Sigmoid colon (tissue), 7 donors: ENCODE data around the gene RGS9. TPM values are rescaled to one million over a fixed set of nuclear protein-coding genes. Genes with fewer than 3 reads are reported as not detected.

ENCODE experiments used
- DNase-seq: peaks from one replicate; pipeline ENCODE4 v3.0.0-alpha.2; 2019
- H3K27ac ChIP-seq, 4 donors: fragments of 200-600 bp; sonication (generic); one replicate each; pipeline ENCODE4 v1.5.1; 2016 to 2019; ENCODE audit warnings: mild to moderate bottlenecking in 1 of 4
- H3K27me3 ChIP-seq, 3 donors: fragments of 200-600 bp; sonication (generic); one replicate each; pipeline ENCODE4 v1.5.1; 2019; ENCODE audit warnings: mild to moderate bottlenecking in 1 of 3
- H3K36me3 ChIP-seq, 4 donors: fragments of 200-600 bp; sonication (generic); one replicate each; pipeline ENCODE4 v1.5.1; 2016 to 2019
- H3K4me1 ChIP-seq, 4 donors: fragments of 200-600 bp; sonication (generic); one replicate each; pipeline ENCODE4 v1.5.1; 2017 to 2019
- H3K4me3 ChIP-seq, 4 donors: fragments of 200-600 bp; sonication (generic); one replicate each; pipeline ENCODE4 v1.5.1; 2017 to 2019; ENCODE audit warnings: mild to moderate bottlenecking in 2 of 4, moderate library complexity in 1 of 4
- H3K9me3 ChIP-seq, 4 donors: fragments of 200-600 bp in 3 of 4; sonication (generic) in 3 of 4; one replicate each; pipeline versions ENCODE4 v1.5.1 to v1.6.1; 2013 to 2019
- EP300 ChIP-seq, 4 donors: sonication (generic); formaldehyde crosslinking; IDR thresholded peaks; one replicate each; pipeline ENCODE4 v1.6.1; 2017; ENCODE audit warnings: antibody characterized with exemption in 4 of 4
- POLR2A ChIP-seq, 2 donors: fragments of 450-650 bp; IDR thresholded peaks; one replicate each; pipeline ENCODE4 v1.6.1; 2016; ENCODE audit warnings: antibody characterized with exemption in 2 of 2, mild to moderate bottlenecking in 2 of 2, moderate library complexity in 2 of 2
- POLR2AphosphoS5 ChIP-seq, 4 donors: sonication (generic); formaldehyde crosslinking; IDR thresholded peaks; one replicate each; pipeline ENCODE4 v1.6.1; 2017; ENCODE audit warnings: antibody characterized with exemption in 4 of 4
- WGBS, 2 donors: extraction: QIAGEN DNeasy Blood & Tissue Kit; methylation state at CpG; one replicate each; pipeline ENCODE4 v1.1.7; 2013; 5-methylcytosine and 5-hydroxymethylcytosine counted together
- intact Hi-C: fragments of 100-400 bp; cut with DNase I; formaldehyde crosslinking; loops from one replicate; pipeline ENCODE4 v1.15.1; 2023
- polyA plus RNA-seq, 3 donors: library from polyadenylated mRNA; stranded (reverse); fragments of 200-250 nt; gene quantifications; one replicate each; pipeline ENCODE4 v1.2.3, GENCODE V29; 2013
- total RNA-seq, 4 donors: library from RNA; depleted of rRNA; stranded (reverse); fragments of >200 nt; gene quantifications; one replicate each; pipeline ENCODE4 v1.1.0, GENCODE V29; 2016
- TF ChIP-seq, protein P1 (sequence below), 4 experiments: fragments of 450-650 bp in 3 of 4; fragments of 200-600 bp in 1 of 4; IDR thresholded peaks; one replicate each; pipeline ENCODE4 v1.5.1; 2016 to 2019; ENCODE audit warnings: antibody characterized with exemption in 4 of 4, mild to moderate bottlenecking in 3 of 4, moderate library complexity in 2 of 4
- donor health status: healthy with polysubstance abuse.
- donor health status: Bipolar disorder and iron deficiency.
- donor health status: healthy.

Gene RGS9
- total and polyA plus RNA-seq, 7 donors, result 5.0 to 30.5 (median 16.9) TPM

DNA sequence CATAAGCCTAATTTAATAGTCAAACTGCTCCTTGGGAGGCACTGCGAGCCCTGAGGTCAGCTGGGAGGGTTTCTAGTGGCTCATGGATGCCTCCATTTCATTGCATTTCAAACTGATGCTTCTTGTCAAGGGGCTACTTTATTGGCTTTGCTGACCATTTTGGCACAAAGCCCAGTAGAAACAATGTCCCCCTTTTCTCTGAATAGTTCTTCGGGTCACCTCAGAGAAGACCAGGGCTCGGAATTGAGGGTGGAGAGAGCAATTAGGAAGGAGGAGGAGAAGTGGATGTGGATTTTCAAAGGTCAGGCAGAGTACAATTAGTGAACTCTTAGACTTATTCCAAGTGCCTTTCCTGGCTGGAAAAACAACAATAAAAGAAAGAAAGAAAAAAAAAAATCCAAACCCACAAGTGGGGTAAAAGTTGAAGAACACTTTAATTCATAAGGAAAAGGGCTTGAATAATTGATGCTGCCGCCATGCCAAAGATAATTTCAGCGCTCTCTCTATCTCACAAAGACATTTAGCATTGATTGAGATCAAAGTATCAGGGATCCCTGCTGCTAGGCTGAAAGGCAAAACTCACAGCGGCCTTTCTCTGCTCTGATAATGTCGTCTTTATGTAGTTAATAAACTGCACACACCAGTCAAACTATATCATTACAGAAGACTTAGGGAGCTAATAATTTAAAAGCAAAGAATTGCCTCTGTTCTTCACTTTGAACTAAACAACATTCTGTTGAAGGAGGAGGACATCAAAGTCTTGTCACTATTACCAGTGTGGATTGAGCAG lies 122.7 kb downstream of the RGS9 start:
- TF ChIP-seq, protein P1, sequence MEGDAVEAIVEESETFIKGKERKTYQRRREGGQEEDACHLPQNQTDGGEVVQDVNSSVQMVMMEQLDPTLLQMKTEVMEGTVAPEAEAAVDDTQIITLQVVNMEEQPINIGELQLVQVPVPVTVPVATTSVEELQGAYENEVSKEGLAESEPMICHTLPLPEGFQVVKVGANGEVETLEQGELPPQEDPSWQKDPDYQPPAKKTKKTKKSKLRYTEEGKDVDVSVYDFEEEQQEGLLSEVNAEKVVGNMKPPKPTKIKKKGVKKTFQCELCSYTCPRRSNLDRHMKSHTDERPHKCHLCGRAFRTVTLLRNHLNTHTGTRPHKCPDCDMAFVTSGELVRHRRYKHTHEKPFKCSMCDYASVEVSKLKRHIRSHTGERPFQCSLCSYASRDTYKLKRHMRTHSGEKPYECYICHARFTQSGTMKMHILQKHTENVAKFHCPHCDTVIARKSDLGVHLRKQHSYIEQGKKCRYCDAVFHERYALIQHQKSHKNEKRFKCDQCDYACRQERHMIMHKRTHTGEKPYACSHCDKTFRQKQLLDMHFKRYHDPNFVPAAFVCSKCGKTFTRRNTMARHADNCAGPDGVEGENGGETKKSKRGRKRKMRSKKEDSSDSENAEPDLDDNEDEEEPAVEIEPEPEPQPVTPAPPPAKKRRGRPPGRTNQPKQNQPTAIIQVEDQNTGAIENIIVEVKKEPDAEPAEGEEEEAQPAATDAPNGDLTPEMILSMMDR (IDR thresholded peaks at IDR 0.05), result no peak
- TF ChIP-seq POLR2A (IDR thresholded peaks at IDR 0.05) (no peak), POLR2AphosphoS5 (IDR thresholded peaks at IDR 0.05) (no peak), EP300 (IDR thresholded peaks at IDR 0.05) (no peak)
- intact Hi-C loops, result no loop called here
- WGBS, 2 donors, result 74 to 79% methylated on average over 7 of the region's 7 CpGs
- H3K4me3 ChIP-seq, result no peak overlapping the region
- no peak overlapping the region for H3K27ac ChIP-seq
- no peaks in the 10 kb centered on the region for H3K4me1 ChIP-seq
- H3K27me3 ChIP-seq, result no peaks in the 10 kb centered on the region
- H3K36me3 ChIP-seq, result no peaks in the 10 kb centered on the region
- no peaks in the 10 kb centered on the region for H3K9me3 ChIP-seq
- no peak for DNase-seq

DNA sequence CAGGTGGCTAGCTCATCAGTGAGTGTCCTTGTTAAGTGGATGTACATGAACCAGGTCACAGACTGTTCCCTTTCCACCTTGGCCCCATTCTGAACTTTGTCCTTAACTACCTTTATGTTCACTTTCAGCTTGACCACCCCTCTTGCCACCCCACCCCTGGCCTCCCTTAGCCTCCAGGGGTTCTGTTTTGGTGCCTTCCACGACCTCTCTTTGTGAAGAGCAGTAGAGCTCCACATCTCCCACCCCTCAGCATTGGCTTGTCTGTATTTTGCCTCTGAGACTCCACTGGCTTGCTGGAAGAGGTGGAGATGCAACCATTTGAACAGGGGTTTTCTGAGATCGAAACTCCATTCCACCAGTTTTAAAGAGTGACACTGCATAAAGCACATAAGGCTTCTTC lies 123.5 kb downstream of the RGS9 start:
- Histone ChIP-seq H3K27me3 (no peaks in the 10 kb centered on the region), H3K4me1 (no peaks in the 10 kb centered on the region), H3K9me3 (no peaks in the 10 kb centered on the region), H3K27ac (no peak overlapping the region), H3K4me3 (no peak overlapping the region), H3K36me3 (no peaks in the 10 kb centered on the region)
- no peak for DNase-seq
- 79 to 83% methylated on average over 2 of the region's 2 CpGs for WGBS, 2 donors
- intact Hi-C loops, result no loop called here
- TF ChIP-seq, protein P1 (IDR thresholded peaks at IDR 0.05), result no peak
- TF ChIP-seq POLR2AphosphoS5 (IDR thresholded peaks at IDR 0.05) (no peak), POLR2A (IDR thresholded peaks at IDR 0.05) (no peak), EP300 (IDR thresholded peaks at IDR 0.05) (no peak)

DNA sequence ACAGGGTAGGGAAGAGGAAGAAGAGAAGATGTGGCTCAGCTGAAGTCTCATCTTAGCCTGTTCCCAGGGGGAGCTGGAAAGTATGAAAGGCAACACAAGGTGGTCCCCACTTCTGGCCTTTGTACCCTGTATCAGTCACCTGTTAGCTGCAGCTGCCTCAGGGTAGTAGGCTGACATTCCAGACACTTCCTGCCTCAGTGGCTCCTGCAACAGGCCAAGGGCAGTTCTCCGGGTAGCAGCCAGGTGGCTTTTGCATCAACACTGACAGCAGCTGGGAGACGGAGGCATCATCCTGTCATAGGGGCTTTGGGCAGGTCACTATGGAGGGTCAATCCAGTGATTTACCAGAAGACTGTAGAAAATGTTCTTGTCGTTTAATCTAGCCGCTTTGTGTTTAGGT lies 124.0 kb downstream of the RGS9 start:
- no peaks in the 10 kb centered on the region for H3K9me3 ChIP-seq
- H3K27me3 ChIP-seq, result no peaks in the 10 kb centered on the region
- 71 to 75% methylated on average over 4 of the region's 4 CpGs for whole genome bisulfite sequencing, 2 donors
- H3K4me1 ChIP-seq, result no peaks in the 10 kb centered on the region
- H3K27ac ChIP-seq, result no peak overlapping the region
- no peak for DNase-seq
- TF ChIP-seq EP300 (IDR thresholded peaks at IDR 0.05), result no peak
- TF ChIP-seq, protein P1 (IDR thresholded peaks at IDR 0.05), result no peak
- TF ChIP-seq POLR2A (IDR thresholded peaks at IDR 0.05), result no peak
- no peak for TF ChIP-seq POLR2AphosphoS5 (IDR thresholded peaks at IDR 0.05)
- no peaks in the 10 kb centered on the region for H3K36me3 ChIP-seq
- no peak overlapping the region for H3K4me3 ChIP-seq
- intact Hi-C loops, result no loop called here

DNA sequence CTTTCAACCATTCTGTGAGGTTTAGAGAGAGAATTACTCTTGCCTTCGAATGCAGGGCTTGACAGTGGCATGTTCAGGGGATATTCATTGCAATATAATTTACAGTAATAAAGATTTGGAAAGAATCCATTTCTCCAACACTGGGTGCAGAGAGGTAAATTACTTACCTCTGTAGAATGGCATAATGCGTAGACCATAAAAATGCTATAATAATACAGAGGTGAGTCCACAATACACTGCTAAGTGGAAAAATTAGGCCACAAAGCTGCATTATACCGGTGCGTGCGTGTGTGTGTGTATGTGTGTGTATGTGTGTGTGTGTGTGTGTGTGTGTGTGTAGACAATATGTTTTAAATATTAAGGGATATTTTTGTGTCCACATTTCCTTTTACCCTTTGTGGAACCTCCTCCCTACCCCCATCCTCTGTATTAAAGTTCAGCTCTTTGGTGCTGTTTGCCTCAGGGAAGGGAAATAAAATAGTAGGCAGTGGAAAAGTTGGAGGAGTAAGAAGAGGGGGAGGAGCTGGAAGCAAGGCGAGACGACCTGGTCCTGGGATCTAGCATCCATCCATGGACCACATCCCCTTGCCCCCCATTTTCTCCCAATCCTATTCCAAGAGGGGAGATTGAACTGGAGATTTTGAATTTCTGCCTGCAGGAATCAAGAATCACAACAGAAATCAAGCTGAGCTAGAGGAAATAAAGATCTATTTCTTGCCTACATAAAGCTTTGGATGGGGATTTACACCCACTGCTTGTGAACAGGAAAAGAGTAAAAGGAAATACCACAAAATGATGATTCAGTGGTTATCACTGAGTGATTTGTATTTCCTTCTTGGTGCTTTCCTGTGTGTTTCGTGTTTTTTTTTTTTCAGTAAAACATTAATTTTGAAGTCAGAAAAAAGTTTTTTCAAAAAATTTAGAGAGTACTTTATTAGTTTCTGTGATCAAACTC lies 124.8 kb downstream of the RGS9 start:
- no peaks in the 10 kb centered on the region for H3K36me3 ChIP-seq
- no peaks in the 10 kb centered on the region for H3K27me3 ChIP-seq
- no peak overlapping the region for H3K4me3 ChIP-seq
- intact Hi-C loops, result no loop called here
- H3K4me1 ChIP-seq, result no peaks in the 10 kb centered on the region
- TF ChIP-seq EP300 (IDR thresholded peaks at IDR 0.05), result no peak
- no peak for TF ChIP-seq POLR2AphosphoS5 (IDR thresholded peaks at IDR 0.05)
- TF ChIP-seq, protein P1 (IDR thresholded peaks at IDR 0.05), result no peak
- TF ChIP-seq POLR2A (IDR thresholded peaks at IDR 0.05), result no peak
- no peak overlapping the region for H3K27ac ChIP-seq
- H3K9me3 ChIP-seq, result no peaks in the 10 kb centered on the region
- 15 to 54% methylated on average over 8 of the region's 8 CpGs for WGBS, 2 donors
- no peak for DNase-seq
